ENCODE data around the gene DCST1.

DCST1 gene

GRCh38 chr1:155070721-155071569 is 37.3 kb downstream of the DCST1 start:
- in situ Hi-C loops (cut with MboI; ENCODE audit: low sequenced_read_pairs), result loop anchor here (10.0 kb wide), 1 partner anchor 176 kb away; no protein-coding TSS in a partner anchor

- in situ Hi-C loops (cut with MboI; ENCODE audit: low sequenced_read_pairs), result loop anchor here (10.0 kb wide), 1 partner anchor 177 kb away; no protein-coding TSS in a partner anchor
Measured at GRCh38 chr1:155071701-155072100, 38.1 kb downstream of the DCST1 start.

- in situ Hi-C loops (cut with MboI; ENCODE audit: low sequenced_read_pairs), result loop anchor here (10.0 kb wide), 1 partner anchor 178 kb away; no protein-coding TSS in a partner anchor
Measured at GRCh38 chr1:155072531-155073289, 39.1 kb downstream of the DCST1 start.

GRCh38 chr1:155073377-155074242 is 40.0 kb downstream of the DCST1 start:
- in situ Hi-C loops (cut with MboI; ENCODE audit: low sequenced_read_pairs), result loop anchor here (10.0 kb wide), 1 partner anchor 179 kb away; no protein-coding TSS in a partner anchor

- in situ Hi-C loops (cut with MboI; ENCODE audit: low sequenced_read_pairs), result loop anchor here (10.0 kb wide), 1 partner anchor 181 kb away; no protein-coding TSS in a partner anchor
Measured at GRCh38 chr1:155075535-155075934, 41.9 kb downstream of the DCST1 start.

GRCh38 chr1:155076371-155076770 is 42.7 kb downstream of the DCST1 start:
- in situ Hi-C loops (cut with MboI; ENCODE audit: low sequenced_read_pairs), result loop anchor here (10.0 kb wide), 1 partner anchor 182 kb away; no protein-coding TSS in a partner anchor

- in situ Hi-C loops (cut with MboI; ENCODE audit: low sequenced_read_pairs), result loop anchor here (10.0 kb wide), 1 partner anchor 183 kb away; no protein-coding TSS in a partner anchor
Measured at GRCh38 chr1:155077346-155077745, 43.7 kb downstream of the DCST1 start.

- in situ Hi-C loops (cut with MboI; ENCODE audit: low sequenced_read_pairs), result loop anchor here (10.0 kb wide), 1 partner anchor 183 kb away; no protein-coding TSS in a partner anchor
Measured at GRCh38 chr1:155077758-155078445, 44.3 kb downstream of the DCST1 start.

- in situ Hi-C loops (cut with MboI; ENCODE audit: low sequenced_read_pairs), result loop anchor here (10.0 kb wide), 1 partner anchor 184 kb away; no protein-coding TSS in a partner anchor
Measured at GRCh38 chr1:155078469-155079209, 45.0 kb downstream of the DCST1 start, which contains the start of gene EFNA3. Gene EFNA3, plus strand, starts transcription at chr1:155078837. Its CDS starts 105 bp downstream, at chr1:155078942.

- in situ Hi-C loops (cut with MboI; ENCODE audit: low sequenced_read_pairs), result loop anchor here (10.0 kb wide), 1 partner anchor 184 kb away; no protein-coding TSS in a partner anchor
Measured at GRCh38 chr1:155079210-155079486, 45.5 kb downstream of the DCST1 start.

GRCh38 chr1:155079487-155080311 is 46.1 kb downstream of the DCST1 start:
- in situ Hi-C loops (cut with MboI; ENCODE audit: low sequenced_read_pairs), result loop anchor here (10.0 kb wide), 1 partner anchor 185 kb away; no protein-coding TSS in a partner anchor

GRCh38 chr1:155080312-155081228 is 46.9 kb downstream of the DCST1 start:
- in situ Hi-C loops (cut with MboI; ENCODE audit: low sequenced_read_pairs), result no loop called here

- in situ Hi-C loops (cut with MboI; ENCODE audit: low sequenced_read_pairs), result no loop called here
Measured at GRCh38 chr1:155081472-155082300, 48.1 kb downstream of the DCST1 start.

- in situ Hi-C loops (cut with MboI; ENCODE audit: low sequenced_read_pairs), result no loop called here
Measured at GRCh38 chr1:155082301-155083051, 48.9 kb downstream of the DCST1 start.

- in situ Hi-C loops (cut with MboI; ENCODE audit: low sequenced_read_pairs), result no loop called here
Measured at GRCh38 chr1:155083052-155083541, 49.5 kb downstream of the DCST1 start.

All from HL-60/S4 treated with retinoic acid at 250 ng/mL for 4 days and 3 days (cell line).